ENCODE measurements around the gene GPC1. TPM values are rescaled to one million over a fixed set of nuclear protein-coding genes. Genes with fewer than 3 reads are reported as not detected.

The GPC1 gene
- total RNA-seq, 4 donors from 2014 or later: 4.4 to 18.2 (median 7.1) TPM

DNA sequence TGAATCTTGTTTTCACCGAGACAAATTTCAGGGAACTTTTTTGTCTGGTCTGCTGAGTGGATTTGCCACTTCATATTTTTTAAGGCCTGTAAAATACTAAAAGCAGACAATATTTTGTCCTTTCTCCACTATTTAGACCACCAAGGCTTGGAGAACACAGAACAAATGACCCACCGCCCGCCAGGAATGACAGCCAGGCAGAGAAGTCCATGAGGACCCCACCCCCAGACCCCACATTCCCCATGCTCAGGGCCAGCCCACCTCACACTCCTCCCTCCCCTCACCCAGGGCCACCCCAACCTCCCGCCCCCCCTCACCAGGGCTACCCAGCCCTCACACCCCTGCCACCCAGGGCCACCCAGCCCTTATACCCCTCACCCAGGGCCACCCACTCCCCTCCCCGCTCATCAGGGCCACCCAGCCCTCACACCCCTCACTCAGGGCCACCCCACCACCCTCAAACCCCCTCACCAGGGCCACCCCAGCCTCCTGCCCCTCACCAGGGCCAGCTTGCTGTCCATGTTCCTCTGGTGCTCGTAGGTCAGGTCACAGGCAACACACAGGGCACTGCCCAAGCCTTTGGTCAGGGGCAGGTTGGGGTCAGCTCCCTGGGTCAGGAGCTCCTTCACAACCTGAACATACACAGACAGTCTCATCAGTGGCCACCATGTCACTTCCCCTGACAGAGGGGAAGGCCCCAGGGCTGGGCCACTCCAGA lies 71.8 kb downstream of the GPC1 start:
- no peak for TF ChIP-seq POLR2A (IDR thresholded peaks at IDR 0.05)
- TF ChIP-seq, protein P1, sequence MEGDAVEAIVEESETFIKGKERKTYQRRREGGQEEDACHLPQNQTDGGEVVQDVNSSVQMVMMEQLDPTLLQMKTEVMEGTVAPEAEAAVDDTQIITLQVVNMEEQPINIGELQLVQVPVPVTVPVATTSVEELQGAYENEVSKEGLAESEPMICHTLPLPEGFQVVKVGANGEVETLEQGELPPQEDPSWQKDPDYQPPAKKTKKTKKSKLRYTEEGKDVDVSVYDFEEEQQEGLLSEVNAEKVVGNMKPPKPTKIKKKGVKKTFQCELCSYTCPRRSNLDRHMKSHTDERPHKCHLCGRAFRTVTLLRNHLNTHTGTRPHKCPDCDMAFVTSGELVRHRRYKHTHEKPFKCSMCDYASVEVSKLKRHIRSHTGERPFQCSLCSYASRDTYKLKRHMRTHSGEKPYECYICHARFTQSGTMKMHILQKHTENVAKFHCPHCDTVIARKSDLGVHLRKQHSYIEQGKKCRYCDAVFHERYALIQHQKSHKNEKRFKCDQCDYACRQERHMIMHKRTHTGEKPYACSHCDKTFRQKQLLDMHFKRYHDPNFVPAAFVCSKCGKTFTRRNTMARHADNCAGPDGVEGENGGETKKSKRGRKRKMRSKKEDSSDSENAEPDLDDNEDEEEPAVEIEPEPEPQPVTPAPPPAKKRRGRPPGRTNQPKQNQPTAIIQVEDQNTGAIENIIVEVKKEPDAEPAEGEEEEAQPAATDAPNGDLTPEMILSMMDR (IDR thresholded peaks at IDR 0.05): no peak
- no peak for DNase-seq
- no peaks in the 10 kb centered on the region for H3K27me3 ChIP-seq

DNA sequence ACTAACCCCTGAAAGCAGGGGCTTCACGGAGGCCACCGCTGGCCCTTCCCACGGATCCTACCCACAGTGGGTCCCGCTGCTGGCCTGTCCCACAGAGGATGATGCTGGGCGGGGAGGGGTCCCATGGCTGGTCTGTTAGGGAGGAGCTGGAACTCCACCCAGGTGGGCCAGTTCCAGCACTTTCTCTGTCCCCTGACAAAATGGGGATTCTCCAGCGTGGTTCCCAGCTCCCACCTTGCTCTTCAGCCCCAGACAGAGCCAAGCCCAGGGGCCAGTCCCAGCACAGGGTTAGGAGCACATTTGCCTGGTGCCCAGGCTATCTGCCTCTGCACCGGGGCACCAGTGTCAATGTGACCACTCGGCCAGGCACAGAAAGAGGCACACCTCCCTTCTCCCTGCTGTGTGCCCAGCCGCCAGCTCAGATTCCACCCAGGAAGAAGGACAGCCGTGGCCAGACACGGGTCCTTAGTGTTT lies 72.4 kb downstream of the GPC1 start:
- Histone ChIP-seq H3K27me3 (no peaks in the 10 kb centered on the region), H3K9me3 (no peaks in the 10 kb centered on the region), H3K4me1 (no peaks in the 10 kb centered on the region), H3K4me3 (no peak overlapping the region), H3K36me3 (peaks cover 0 to 15% (median 0%) of the 10 kb centered on the region in 3 donors), H3K27ac (no peak overlapping the region)
- no peak for TF ChIP-seq POLR2A (IDR thresholded peaks at IDR 0.05)
- TF ChIP-seq, protein P1 (IDR thresholded peaks at IDR 0.05): no peak
- peak in 1 of 3 donors; percentile 29 for DNase-seq

More for the DNA sequence above, 71.8 kb downstream of the GPC1 start:
- no peaks in the 10 kb centered on the region for H3K4me1 ChIP-seq
- no peak overlapping the region for H3K4me3 ChIP-seq
- no peaks in the 10 kb centered on the region for H3K9me3 ChIP-seq
- H3K36me3 ChIP-seq: peaks cover 0 to 9% (median 0%) of the 10 kb centered on the region in 3 donors
- H3K27ac ChIP-seq: no peak overlapping the region

DNA sequence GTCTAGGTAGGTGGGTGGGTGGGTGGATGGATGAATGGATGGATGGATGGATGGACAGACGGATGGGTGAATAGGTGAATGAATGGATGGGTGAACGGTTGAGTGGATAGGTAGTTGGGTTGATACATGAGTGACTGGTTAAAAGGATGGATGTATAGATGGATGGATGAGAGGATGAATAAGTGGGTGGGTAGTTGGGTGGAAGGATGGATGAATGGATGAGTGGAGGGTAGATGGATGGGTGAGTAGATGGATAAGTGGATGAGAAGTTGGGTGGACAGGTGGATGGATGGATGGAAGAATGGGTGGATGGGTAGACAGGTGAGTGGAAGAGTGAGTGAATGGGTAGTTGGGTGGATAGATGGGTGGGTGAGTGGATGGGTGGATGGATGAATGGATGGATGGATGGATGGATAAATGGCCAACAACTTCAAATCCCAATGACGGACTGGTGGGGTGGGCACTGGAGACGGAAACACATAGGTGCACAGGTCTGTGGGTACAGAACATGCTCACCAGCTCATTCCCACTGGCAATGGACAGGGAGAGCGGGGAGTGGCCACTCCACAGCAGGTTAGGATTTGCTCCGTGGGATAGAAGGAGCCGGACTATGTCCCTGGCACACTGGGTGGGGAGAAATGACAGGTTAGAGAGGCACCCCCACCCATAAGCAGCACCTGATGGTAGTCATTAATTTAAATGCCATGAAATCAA lies 73.5 kb downstream of the GPC1 start:
- TF ChIP-seq, protein P1 (IDR thresholded peaks at IDR 0.05): no peak
- no peak for TF ChIP-seq POLR2A (IDR thresholded peaks at IDR 0.05)
- no peak overlapping the region for H3K4me3 ChIP-seq
- H3K36me3 ChIP-seq: peaks cover 0 to 15% (median 0%) of the 10 kb centered on the region in 3 donors
- no peak for DNase-seq
- no peak overlapping the region for H3K27ac ChIP-seq
- H3K9me3 ChIP-seq: no peaks in the 10 kb centered on the region
- H3K4me1 ChIP-seq: peaks cover 0 to 2% (median 1%) of the 10 kb centered on the region in 4 donors
- H3K27me3 ChIP-seq: no peaks in the 10 kb centered on the region

DNA sequence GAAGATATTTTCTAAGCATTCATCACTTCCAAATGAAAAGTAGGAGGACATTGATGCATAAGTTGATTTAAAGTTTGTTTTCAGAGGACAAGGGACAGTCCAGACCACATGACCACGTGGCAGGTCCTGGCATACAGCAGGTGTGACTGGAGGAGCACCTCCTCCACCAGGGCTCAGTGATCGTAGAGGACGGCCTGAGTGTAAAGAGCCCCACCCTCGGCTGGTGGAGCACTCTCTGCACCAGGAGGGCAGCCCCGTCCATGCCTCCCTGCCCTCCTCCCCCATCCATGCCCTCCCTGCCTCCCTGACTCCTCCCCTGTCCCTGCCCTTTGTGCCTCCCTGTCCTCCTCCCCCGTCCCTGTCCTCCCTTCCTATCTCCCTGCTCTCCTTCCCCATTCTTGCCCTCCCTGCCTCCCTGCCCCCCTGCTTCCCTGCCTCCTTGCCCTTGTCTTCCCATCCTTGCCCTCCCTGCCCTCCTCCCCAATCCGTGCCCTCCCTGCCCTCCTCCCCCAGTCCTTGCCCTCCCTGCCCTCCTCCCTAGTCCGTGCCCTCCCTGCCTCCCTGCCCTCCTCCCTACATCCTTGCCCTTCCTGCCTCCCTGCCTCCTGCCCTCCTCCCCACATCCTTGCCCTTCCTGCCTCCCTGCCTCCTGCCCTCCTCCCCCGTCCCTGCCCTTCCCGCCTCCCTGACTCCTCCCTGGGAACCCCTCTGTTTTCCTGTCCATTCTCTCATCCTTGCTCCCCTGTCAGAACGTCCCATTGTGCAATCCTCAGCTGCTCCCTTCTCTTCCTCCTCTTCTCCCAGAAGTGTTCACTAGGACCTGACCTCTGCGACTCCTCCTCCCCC lies 74.4 kb downstream of the GPC1 start:
- Histone ChIP-seq H3K9me3 (no peaks in the 10 kb centered on the region), H3K36me3 (peaks cover 0 to 15% (median 0%) of the 10 kb centered on the region in 3 donors), H3K4me1 (peaks cover 0 to 4% (median 4%) of the 10 kb centered on the region in 4 donors), H3K27me3 (no peaks in the 10 kb centered on the region), H3K27ac (no peak overlapping the region), H3K4me3 (no peak overlapping the region)
- TF ChIP-seq, protein P1 (IDR thresholded peaks at IDR 0.05): no peak
- no peak for TF ChIP-seq POLR2A (IDR thresholded peaks at IDR 0.05)
- no peak for DNase-seq

DNA sequence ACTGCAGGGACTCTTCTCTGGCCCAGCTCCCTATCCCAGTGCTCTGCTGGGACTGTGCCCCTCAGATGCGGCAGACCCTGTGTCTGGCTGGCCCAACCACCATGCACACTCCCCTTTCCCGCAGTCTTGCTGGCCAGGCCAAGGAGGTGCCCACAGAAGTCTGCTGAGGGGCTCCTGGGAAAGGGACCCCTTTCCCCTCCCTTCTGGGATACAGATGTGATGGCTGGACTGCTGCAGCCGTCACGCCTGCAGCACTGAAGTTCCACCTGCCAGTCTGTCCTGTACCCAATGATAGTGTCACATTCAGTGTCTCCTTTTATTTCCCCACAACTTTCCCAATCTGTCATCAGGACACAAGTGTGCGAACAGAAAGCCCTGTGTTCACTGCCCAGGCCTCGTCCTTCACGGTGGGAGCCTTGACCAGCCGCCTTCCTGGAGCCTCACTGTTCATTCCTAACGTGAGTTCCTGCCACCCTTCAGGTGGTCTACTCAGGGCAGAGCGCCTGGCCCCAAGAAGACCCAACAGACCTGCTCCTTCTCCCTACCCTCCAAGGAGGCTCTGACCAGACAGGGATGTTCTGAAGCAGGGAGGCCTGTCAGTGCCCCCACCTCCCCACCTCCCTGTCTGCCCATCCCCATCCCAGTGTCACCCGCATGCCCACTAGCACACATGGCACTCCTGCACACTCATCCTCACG lies 75.2 kb downstream of the GPC1 start:
- H3K4me3 ChIP-seq: no peak overlapping the region
- H3K27me3 ChIP-seq: no peaks in the 10 kb centered on the region
- no peak for TF ChIP-seq POLR2A (IDR thresholded peaks at IDR 0.05)
- TF ChIP-seq, protein P1 (IDR thresholded peaks at IDR 0.05): no peak
- H3K36me3 ChIP-seq: peaks cover 0 to 15% (median 0%) of the 10 kb centered on the region in 3 donors
- peaks cover 0 to 4% (median 4%) of the 10 kb centered on the region in 4 donors for H3K4me1 ChIP-seq
- H3K9me3 ChIP-seq: no peaks in the 10 kb centered on the region
- H3K27ac ChIP-seq: no peak overlapping the region
- peak in 1 of 3 donors; percentile 40 for DNase-seq

Data from Peyer's patch (tissue), 4 donors.